OCI-LY3 (cell line): ENCODE measurements around the gene TBC1D7.

Experiments used
- EZH2phosphoT487 ChIP-seq: fragments of 200-600 bp; shearing (Covaris generic); IDR thresholded peaks from 2 replicates; pipeline ENCODE4 v1.6.1; 2018; ENCODE audit warnings: antibody characterized with exemption, mixed run types, low read depth
- TF ChIP-seq, protein P1 (sequence below): fragments of 200-600, 300-600 bp; sonication (generic); IDR thresholded peaks from 2 replicates; pipeline ENCODE4 v1.5.1; 2014; ENCODE audit warnings: antibody characterized with exemption, low read length, low read depth

DNA sequence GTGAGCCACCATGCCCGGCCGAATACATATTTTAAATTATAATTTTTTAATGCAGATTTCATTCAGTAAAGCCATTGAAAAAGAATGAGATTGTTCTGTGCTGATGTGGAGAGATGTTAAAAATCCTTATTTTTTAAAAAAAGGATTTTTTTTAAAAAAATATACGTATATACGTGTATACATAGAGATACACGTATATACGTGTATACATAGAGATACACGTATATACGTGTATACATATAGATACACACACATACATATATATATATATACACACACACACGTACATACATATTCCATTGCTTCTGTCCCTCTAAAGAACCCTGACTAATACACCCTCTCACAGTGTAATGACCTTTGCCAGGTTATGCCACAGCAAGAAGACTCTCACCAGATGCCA lies 23.8 kb upstream of the TBC1D7 start:
- TF ChIP-seq, protein P1, sequence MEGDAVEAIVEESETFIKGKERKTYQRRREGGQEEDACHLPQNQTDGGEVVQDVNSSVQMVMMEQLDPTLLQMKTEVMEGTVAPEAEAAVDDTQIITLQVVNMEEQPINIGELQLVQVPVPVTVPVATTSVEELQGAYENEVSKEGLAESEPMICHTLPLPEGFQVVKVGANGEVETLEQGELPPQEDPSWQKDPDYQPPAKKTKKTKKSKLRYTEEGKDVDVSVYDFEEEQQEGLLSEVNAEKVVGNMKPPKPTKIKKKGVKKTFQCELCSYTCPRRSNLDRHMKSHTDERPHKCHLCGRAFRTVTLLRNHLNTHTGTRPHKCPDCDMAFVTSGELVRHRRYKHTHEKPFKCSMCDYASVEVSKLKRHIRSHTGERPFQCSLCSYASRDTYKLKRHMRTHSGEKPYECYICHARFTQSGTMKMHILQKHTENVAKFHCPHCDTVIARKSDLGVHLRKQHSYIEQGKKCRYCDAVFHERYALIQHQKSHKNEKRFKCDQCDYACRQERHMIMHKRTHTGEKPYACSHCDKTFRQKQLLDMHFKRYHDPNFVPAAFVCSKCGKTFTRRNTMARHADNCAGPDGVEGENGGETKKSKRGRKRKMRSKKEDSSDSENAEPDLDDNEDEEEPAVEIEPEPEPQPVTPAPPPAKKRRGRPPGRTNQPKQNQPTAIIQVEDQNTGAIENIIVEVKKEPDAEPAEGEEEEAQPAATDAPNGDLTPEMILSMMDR: no peak
- no peak for TF ChIP-seq EZH2phosphoT487
